ENCODE data around the gene ANKS3. TPM values are rescaled to one million over a fixed set of nuclear protein-coding genes. Genes with fewer than 3 reads are reported as not detected.

The ANKS3 gene
- total RNA-seq, 2 donors from 2014 or later, result 6.7 to 13.5 TPM

- Histone ChIP-seq H3K4me3 (no peak overlapping the region), H3K4me1 (peaks cover 0 to 35% of the 10 kb centered on the region in 2 donors), H3K9me3 (no peaks in the 10 kb centered on the region), H3K27ac (peak overlapping the region; percentile 80 to 94), H3K36me3 (peaks cover 28% of the 10 kb centered on the region), H3K27me3 (no peaks in the 10 kb centered on the region)
- no peak for DNase-seq (ENCODE audit: low spot score)
- TF ChIP-seq, protein P1, sequence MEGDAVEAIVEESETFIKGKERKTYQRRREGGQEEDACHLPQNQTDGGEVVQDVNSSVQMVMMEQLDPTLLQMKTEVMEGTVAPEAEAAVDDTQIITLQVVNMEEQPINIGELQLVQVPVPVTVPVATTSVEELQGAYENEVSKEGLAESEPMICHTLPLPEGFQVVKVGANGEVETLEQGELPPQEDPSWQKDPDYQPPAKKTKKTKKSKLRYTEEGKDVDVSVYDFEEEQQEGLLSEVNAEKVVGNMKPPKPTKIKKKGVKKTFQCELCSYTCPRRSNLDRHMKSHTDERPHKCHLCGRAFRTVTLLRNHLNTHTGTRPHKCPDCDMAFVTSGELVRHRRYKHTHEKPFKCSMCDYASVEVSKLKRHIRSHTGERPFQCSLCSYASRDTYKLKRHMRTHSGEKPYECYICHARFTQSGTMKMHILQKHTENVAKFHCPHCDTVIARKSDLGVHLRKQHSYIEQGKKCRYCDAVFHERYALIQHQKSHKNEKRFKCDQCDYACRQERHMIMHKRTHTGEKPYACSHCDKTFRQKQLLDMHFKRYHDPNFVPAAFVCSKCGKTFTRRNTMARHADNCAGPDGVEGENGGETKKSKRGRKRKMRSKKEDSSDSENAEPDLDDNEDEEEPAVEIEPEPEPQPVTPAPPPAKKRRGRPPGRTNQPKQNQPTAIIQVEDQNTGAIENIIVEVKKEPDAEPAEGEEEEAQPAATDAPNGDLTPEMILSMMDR (IDR thresholded peaks at IDR 0.05), result no peak
These were observed 56.7 kb downstream of the ANKS3 start for GRCh38 chr16:4677390-4677789.

DNA sequence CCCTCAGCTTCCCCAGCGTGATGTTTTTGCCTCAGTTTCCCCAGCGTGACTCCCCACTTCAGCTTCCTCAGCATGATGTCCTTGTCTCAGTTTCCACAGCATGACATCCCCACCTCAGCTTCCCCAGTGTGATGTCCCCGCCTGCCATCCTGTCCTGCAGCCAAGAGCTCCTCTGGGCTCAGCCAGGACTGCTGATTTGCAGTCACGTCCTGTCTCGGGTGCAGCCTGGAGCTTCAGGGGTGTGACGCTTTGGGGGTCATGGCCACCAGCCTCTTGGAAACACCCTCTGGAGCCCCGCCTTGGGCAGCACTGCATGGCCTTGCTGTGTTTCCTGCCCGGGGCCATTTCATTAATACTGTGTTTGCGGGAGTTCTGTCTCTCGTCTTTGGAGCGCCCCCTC lies 57.2 kb downstream of the ANKS3 start:
- Histone ChIP-seq H3K36me3 (peaks cover 24% of the 10 kb centered on the region), H3K27ac (peak overlapping the region; percentile 80 to 94), H3K4me1 (peaks cover 0 to 35% of the 10 kb centered on the region in 2 donors), H3K9me3 (no peaks in the 10 kb centered on the region), H3K4me3 (no peak overlapping the region), H3K27me3 (no peaks in the 10 kb centered on the region)
- TF ChIP-seq, protein P1 (IDR thresholded peaks at IDR 0.05), result no peak
- DNase-seq (ENCODE audit: low spot score), result no peak

GRCh38 chr16:4675864-4676786 lies 57.9 kb downstream of the ANKS3 start:
- Histone ChIP-seq H3K27me3 (no peaks in the 10 kb centered on the region), H3K4me3 (no peak overlapping the region), H3K4me1 (peaks cover 0 to 35% of the 10 kb centered on the region in 2 donors), H3K9me3 (no peaks in the 10 kb centered on the region), H3K36me3 (peaks cover 26% of the 10 kb centered on the region), H3K27ac (peak overlapping the region; percentile 80 to 94)
- DNase-seq (ENCODE audit: low spot score), result no peak
- TF ChIP-seq, protein P1 (IDR thresholded peaks at IDR 0.05), result no peak

DNA sequence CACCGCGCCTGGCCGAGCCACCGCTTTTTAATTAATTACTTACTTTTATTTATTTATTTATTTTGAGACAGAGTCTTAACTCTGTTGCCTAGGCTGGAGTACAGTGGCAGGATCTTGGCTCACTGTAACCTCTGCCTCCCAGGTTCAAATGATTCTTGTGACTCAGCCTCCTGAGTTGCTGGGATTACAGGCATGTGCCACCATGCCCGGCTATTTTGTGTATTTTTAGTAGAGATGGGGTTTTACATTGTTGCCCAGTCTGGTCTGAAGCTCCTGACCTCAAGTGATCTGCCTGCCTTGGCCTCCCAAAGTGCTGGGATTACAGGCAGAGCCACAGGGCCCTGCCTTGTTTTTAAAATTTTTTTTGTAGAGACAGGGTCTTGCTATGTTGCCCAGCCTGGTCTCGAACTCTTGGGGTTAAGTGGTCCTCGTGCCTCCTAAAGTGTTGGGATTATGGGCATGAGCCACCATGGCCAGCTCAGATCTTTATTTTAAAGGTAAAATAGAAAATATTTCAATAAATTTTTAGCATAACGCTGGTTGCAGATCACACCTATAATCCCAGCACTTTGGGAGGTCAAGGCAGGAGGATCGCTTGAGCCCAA lies 59.0 kb downstream of the ANKS3 start:
- DNase-seq (ENCODE audit: low spot score), result no peak
- TF ChIP-seq, protein P1 (IDR thresholded peaks at IDR 0.05), result no peak
- Histone ChIP-seq H3K4me1 (peaks cover 0 to 30% of the 10 kb centered on the region in 2 donors), H3K27me3 (no peaks in the 10 kb centered on the region), H3K27ac (no peak overlapping the region), H3K36me3 (peaks cover 37% of the 10 kb centered on the region), H3K4me3 (no peak overlapping the region), H3K9me3 (no peaks in the 10 kb centered on the region)

GRCh38 chr16:4673387-4674046 lies 60.6 kb downstream of the ANKS3 start:
- TF ChIP-seq, protein P1 (IDR thresholded peaks at IDR 0.05), result no peak
- no peak overlapping the region for H3K4me3 ChIP-seq
- peaks cover 0 to 19% of the 10 kb centered on the region in 2 donors for H3K4me1 ChIP-seq
- H3K9me3 ChIP-seq, result no peaks in the 10 kb centered on the region
- H3K36me3 ChIP-seq, result peaks cover 52% of the 10 kb centered on the region
- H3K27me3 ChIP-seq, result no peaks in the 10 kb centered on the region
- H3K27ac ChIP-seq, result no peak overlapping the region
- no peak for DNase-seq (ENCODE audit: low spot score)
